K562 (cell line): Measurements from ENCODE around the gene GULP1.

Experiments used
- CTCF ChIP-seq, 3 experiments: IDR thresholded peaks in 2 of 3; conservative IDR thresholded peaks in 1 of 3; 2 replicates each; pipeline ENCODE4 v1.5.1; 2011 to 2012; ENCODE audit warnings: low read length in 3 of 3, mild to moderate bottlenecking in 3 of 3, control low read depth in 2 of 3, improper control_type of control experiment in 1 of 3, inconsistent platforms in 1 of 3, low read depth in 1 of 3, mixed read lengths in 1 of 3, moderate library complexity in 1 of 3; ENCODE audit not compliant: insufficient read depth in 2 of 3
- EP300 ChIP-seq: IDR thresholded peaks from 2 replicates; pipeline ENCODE4 v1.6.1; 2012; ENCODE audit warnings: low read length, improper control_type of control experiment
- YY1 ChIP-seq, 3 experiments: IDR thresholded peaks; 2 replicates each; pipeline ENCODE4 v1.6.1; 2011; ENCODE audit warnings: low read length in 2 of 3, mild to moderate bottlenecking in 2 of 3, moderate library complexity in 2 of 3, borderline replicate concordance in 1 of 3, control low read depth in 1 of 3, low read depth in 1 of 3; ENCODE audit not compliant: insufficient read depth in 3 of 3, insufficient replicate concordance in 2 of 3, control insufficient read depth in 1 of 3, insufficient read length in 1 of 3; ENCODE audit errors: extremely low read depth in 1 of 3

- TF ChIP-seq EP300 (no peak), YY1 (IDR thresholded peaks at IDR 0.05; ENCODE audit: borderline replicate concordance in 1 of 3, control insufficient read depth in 1 of 3, extremely low read depth in 1 of 3, insufficient read depth in 3 of 3, insufficient read length in 1 of 3, insufficient replicate concordance in 2 of 3, low read depth in 1 of 3, low read length in 2 of 3) (no peak), CTCF (IDR thresholded peaks at IDR 0.05 in 2 of 3, conservative IDR thresholded peaks at IDR 0.05 in 1 of 3; ENCODE audit: insufficient read depth in 2 of 3, low read depth in 1 of 3, low read length in 3 of 3) (no peak)
Observed at GRCh38 chr2:188576006-188576405, 284.3 kb downstream of the GULP1 start.
